ENCODE measurements around the gene LRRC8C.

The LRRC8C gene

DNA sequence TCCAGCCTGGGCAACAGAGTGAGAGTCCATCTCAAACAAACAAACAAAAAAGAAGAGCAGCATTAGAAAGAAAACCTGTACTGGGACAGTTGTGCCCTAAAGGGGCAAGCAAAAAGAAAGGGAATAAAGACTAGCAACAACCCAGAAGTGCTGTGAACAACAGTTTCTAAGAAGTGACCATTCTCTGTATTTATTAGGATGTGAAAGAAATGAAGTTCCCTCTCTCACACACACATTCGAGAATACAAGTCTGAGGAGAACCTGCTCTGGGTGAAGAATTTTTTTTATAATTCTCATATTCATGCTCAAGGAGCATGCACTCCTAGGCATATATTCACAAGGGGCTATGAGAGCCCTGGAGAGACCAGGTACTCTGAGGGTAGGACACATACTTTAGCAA lies 128.4 kb downstream of the LRRC8C start:
- Mint-ChIP-seq H3K4me1 (ENCODE audit: low read depth) (peaks cover 66% of the 10 kb centered on the region), H3K9me3 (no peaks in the 10 kb centered on the region), H3K36me3 (ENCODE audit: low read depth) (peaks cover 22% of the 10 kb centered on the region), H3K27me3 (ENCODE audit: low read depth) (no peaks in the 10 kb centered on the region), H3K4me3 (peak overlapping the region; percentile 92), H3K27ac (peak overlapping the region; percentile 54)
- no peak for DNase-seq (ENCODE audit: low spot score)

DNA sequence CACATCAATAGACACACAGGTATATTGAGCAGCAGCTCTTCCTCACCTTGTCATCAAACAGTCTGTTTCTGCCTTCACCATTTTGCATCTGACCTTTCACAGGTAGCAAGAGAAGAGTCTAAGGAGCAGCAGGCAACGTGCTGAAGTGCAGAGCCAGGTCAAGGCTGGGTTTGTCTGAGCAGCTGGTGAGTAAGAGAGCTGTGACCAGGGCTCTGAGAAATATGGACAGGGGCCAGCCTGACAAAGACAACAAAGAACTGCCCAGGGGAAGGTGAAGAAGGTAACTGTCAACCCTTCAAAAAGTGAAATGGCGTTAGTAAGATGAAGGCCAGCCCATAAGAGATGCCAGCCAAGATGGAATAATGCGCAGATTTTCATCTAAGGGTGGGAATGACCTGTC lies 129.0 kb downstream of the LRRC8C start:
- Mint-ChIP-seq H3K4me1 (ENCODE audit: low read depth) (peaks cover 62% of the 10 kb centered on the region), H3K27ac (peak overlapping the region; percentile 97), H3K9me3 (no peaks in the 10 kb centered on the region), H3K36me3 (ENCODE audit: low read depth) (peaks cover 22% of the 10 kb centered on the region), H3K4me3 (peak overlapping the region; percentile 92), H3K27me3 (ENCODE audit: low read depth) (no peaks in the 10 kb centered on the region)
- no peak for DNase-seq (ENCODE audit: low spot score)

DNA sequence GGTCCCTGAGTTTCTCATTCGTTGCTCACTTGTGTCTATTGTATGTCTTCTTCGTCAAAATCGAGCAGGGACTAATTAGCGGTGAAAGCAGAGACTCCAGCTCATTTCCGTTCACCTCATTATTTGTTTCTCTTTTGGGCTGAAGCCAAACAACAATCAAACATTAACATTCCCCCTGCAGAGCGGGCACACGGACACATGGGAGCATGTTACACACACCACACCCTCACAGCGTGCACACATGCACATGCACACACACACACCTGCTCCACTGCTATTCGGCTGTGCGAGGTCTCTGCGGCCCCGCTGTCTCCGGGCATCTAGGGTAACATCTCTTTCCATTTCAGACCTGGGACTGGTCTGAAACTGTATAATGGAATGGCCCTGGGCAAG lies 129.5 kb downstream of the LRRC8C start:
- peak overlapping the region; percentile 97 for H3K27ac Mint-ChIP-seq

DNA sequence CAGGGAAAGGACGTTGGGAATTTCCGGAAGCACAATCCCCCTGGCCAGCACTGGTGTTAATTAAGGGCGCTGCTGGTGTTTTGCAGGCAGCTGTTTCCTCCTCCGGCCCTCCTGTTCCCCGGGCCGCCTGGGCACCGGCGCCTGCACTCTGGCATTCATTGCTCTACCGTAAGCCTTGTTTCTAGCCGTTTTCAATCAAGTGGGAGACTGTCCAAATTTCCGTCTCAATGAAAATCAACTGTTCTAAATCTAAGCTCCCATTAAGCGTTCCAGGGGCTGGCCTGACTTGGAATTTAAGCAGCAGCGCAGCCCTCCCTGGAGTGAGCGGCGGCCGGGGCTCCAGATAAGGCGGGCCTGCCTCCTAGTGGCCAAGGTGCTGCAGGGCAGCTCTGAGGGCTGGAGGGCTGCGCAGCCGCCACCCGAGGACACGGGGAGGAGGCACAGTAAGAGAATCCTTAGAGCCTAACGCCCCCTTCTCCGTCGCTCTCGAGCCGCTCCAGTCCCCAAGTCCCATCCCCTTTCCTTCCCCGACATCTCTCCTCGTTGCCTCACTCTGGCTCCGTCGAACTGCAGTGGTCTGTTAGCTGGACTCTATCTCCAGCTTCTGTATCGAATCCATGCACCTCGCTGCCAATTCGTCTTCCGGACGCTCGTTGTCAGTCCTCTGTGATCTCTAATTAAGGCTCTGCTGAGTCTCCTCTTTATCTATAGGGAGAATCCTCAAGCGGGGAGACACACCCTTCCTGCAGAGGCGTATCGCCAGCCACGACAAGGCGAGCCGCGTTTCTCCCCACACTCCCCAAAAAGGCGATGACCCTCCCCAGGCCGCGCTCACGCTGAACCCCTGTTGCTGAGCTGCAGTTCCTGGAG lies 130.1 kb downstream of the LRRC8C start:
- Mint-ChIP-seq H3K36me3 (ENCODE audit: low read depth) (peaks cover 18% of the 10 kb centered on the region), H3K4me3 (peak overlapping the region; percentile 92), H3K9me3 (no peaks in the 10 kb centered on the region), H3K27me3 (ENCODE audit: low read depth) (no peaks in the 10 kb centered on the region), H3K27ac (peak overlapping the region; percentile 97), H3K4me1 (ENCODE audit: low read depth) (peaks cover 51% of the 10 kb centered on the region)
- DNase-seq (ENCODE audit: low spot score), result peak; percentile 81

More for the DNA sequence above, 129.5 kb downstream of the LRRC8C start:
- no peak for DNase-seq (ENCODE audit: low spot score)
- H3K36me3 Mint-ChIP-seq (ENCODE audit: low read depth), result peaks cover 22% of the 10 kb centered on the region
- peaks cover 57% of the 10 kb centered on the region for H3K4me1 Mint-ChIP-seq (ENCODE audit: low read depth)
- H3K4me3 Mint-ChIP-seq, result peak overlapping the region; percentile 92
- H3K9me3 Mint-ChIP-seq, result no peaks in the 10 kb centered on the region
- H3K27me3 Mint-ChIP-seq (ENCODE audit: low read depth), result no peaks in the 10 kb centered on the region

DNA sequence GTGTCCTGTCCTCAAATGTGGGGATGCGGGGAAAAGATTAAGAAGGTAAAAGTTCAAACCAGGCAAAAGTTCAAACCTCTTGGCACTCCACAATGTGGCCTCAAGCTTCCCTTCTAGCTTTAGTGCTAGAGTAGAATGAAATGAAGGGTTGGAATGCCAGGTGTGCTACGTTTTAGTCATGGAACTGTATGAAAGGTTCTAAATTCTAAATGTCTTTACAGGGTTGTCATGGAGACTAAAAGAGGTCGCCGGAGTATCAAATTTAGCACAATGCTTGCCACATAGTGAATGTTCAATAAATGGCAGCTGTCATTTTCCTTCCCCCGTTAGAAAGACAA lies 130.7 kb downstream of the LRRC8C start:
- Mint-ChIP-seq H3K27ac (peak overlapping the region; percentile 97), H3K4me3 (peak overlapping the region; percentile 92), H3K4me1 (ENCODE audit: low read depth) (peaks cover 46% of the 10 kb centered on the region), H3K9me3 (no peaks in the 10 kb centered on the region), H3K36me3 (ENCODE audit: low read depth) (peaks cover 16% of the 10 kb centered on the region), H3K27me3 (ENCODE audit: low read depth) (no peaks in the 10 kb centered on the region)
- DNase-seq (ENCODE audit: low spot score), result no peak

DNA sequence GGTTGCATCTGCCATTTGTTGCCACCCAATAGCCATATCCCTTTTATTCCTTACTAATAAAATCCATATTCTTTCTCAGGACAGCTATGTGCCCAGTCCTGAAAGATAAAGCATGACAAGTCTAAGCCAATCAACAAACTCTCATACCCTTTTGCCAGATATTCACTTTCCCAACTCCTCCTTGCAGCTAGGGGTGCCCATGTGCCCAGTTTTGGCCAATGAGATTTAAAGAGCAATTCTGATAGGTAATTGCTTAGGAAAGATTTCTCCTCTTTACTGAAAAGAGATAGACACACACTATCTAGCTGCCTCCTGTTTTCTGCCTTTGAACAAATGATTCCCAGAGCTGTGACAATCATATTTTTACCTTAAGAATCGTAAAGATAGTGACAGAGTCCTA lies 132.9 kb downstream of the LRRC8C start:
- DNase-seq (ENCODE audit: low spot score), result no peak
- peaks cover 27% of the 10 kb centered on the region for H3K4me1 Mint-ChIP-seq (ENCODE audit: low read depth)

DNA sequence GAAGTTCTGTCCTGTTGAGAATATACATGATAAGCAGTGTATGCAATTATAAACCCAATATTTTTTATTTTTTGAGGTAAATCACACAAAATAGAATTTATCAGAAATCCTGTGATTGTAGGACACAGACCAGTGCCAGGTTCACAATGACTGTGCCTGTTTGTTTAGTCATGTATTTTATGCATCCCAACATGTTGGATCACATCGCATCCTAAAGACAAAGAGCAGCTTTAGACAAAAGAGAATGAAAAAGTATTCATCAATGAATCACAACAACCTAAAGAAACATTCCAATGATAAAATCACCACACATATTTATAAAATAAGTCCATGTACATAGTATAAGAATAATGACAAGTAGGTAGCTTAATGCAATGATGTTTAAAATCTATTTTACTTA lies 134.7 kb downstream of the LRRC8C start:
- Mint-ChIP-seq H3K27ac (no peak overlapping the region), H3K27me3 (ENCODE audit: low read depth) (no peaks in the 10 kb centered on the region), H3K9me3 (no peaks in the 10 kb centered on the region), H3K4me3 (no peak overlapping the region), H3K36me3 (ENCODE audit: low read depth) (no peaks in the 10 kb centered on the region), H3K4me1 (ENCODE audit: low read depth) (peaks cover 13% of the 10 kb centered on the region)
- DNase-seq (ENCODE audit: low spot score), result no peak

More for the DNA sequence above, 132.9 kb downstream of the LRRC8C start:
- Mint-ChIP-seq H3K27ac (no peak overlapping the region), H3K9me3 (no peaks in the 10 kb centered on the region), H3K27me3 (ENCODE audit: low read depth) (no peaks in the 10 kb centered on the region), H3K36me3 (ENCODE audit: low read depth) (peaks cover 4% of the 10 kb centered on the region), H3K4me3 (no peak overlapping the region)

Measured in T-helper 2 cell treated with Interferon-gamma antibody and Interleukin-4, amounts not matched to agents 5 μg/mL and 100 μg/mL, for 36 hours (primary cell).